ENCODE measurements around the gene TMEM231. TPM values are rescaled to one million over a fixed set of nuclear protein-coding genes. Genes with fewer than 3 reads are reported as not detected.
"Not testable (repeated sequence)": the region's sequence is repeated elsewhere in the genome, so short reads cannot be mapped to it uniquely, and the experiment has no call there.

TMEM231 gene
- total RNA-seq, 1 donor = 2.5 TPM

GRCh38 chr16:75529056-75529905 lies 26.8 kb downstream of the TMEM231 start:
- Histone ChIP-seq H3K9me3 (ENCODE audit: low read depth, low read length) (no peaks in the 10 kb centered on the region), H3K4me3 (ENCODE audit: low read length) (no peak overlapping the region), H3K4me1 (ENCODE audit: insufficient read depth, low read length) (no peaks in the 10 kb centered on the region), H3K27me3 (ENCODE audit: insufficient read depth, low read length) (no peaks in the 10 kb centered on the region)

- H3K4me1 ChIP-seq (ENCODE audit: insufficient read depth, low read length) = no peaks in the 10 kb centered on the region
- H3K27me3 ChIP-seq (ENCODE audit: insufficient read depth, low read length) = no peaks in the 10 kb centered on the region
- no peak overlapping the region for H3K4me3 ChIP-seq (ENCODE audit: low read length)
- no peaks in the 10 kb centered on the region for H3K9me3 ChIP-seq (ENCODE audit: low read depth, low read length)
These were observed 28.2 kb downstream of the TMEM231 start for GRCh38 chr16:75527825-75528299.

GRCh38 chr16:75526032-75526790 lies 29.8 kb downstream of the TMEM231 start:
- Histone ChIP-seq H3K27me3 (ENCODE audit: insufficient read depth, low read length) (no peaks in the 10 kb centered on the region), H3K4me3 (ENCODE audit: low read length) (no peak overlapping the region), H3K9me3 (ENCODE audit: low read depth, low read length) (no peaks in the 10 kb centered on the region), H3K4me1 (ENCODE audit: insufficient read depth, low read length) (no peaks in the 10 kb centered on the region)

- Histone ChIP-seq H3K27me3 (ENCODE audit: insufficient read depth, low read length) (no peaks in the 10 kb centered on the region), H3K4me1 (ENCODE audit: insufficient read depth, low read length) (peaks cover 12% of the 10 kb centered on the region), H3K4me3 (ENCODE audit: low read length) (no peak overlapping the region), H3K9me3 (ENCODE audit: low read depth, low read length) (no peaks in the 10 kb centered on the region)
These were observed 36.9 kb downstream of the TMEM231 start for GRCh38 chr16:75519175-75519574.

- H3K9me3 ChIP-seq (ENCODE audit: low read depth, low read length); H3K27me3 ChIP-seq (ENCODE audit: insufficient read depth, low read length): not testable (repeated sequence)
- Histone ChIP-seq H3K4me3 (ENCODE audit: low read length) (peak overlapping the region; percentile 86), H3K4me1 (ENCODE audit: insufficient read depth, low read length) (peaks cover 12% of the 10 kb centered on the region)
These were observed 39.7 kb downstream of the TMEM231 start for GRCh38 chr16:75516189-75516966.

- H3K9me3 ChIP-seq (ENCODE audit: low read depth, low read length) = no peaks in the 10 kb centered on the region
- no peaks in the 10 kb centered on the region for H3K27me3 ChIP-seq (ENCODE audit: insufficient read depth, low read length)
- peaks cover 12% of the 10 kb centered on the region for H3K4me1 ChIP-seq (ENCODE audit: insufficient read depth, low read length)
- no peak overlapping the region for H3K4me3 ChIP-seq (ENCODE audit: low read length)
These were observed 41.8 kb downstream of the TMEM231 start for GRCh38 chr16:75514296-75514695.

GRCh38 chr16:75506574-75506973 lies 49.5 kb downstream of the TMEM231 start:
- H3K4me1 ChIP-seq (ENCODE audit: insufficient read depth, low read length) = peaks cover 14% of the 10 kb centered on the region
- H3K27me3 ChIP-seq (ENCODE audit: insufficient read depth, low read length) = no peaks in the 10 kb centered on the region
- H3K9me3 ChIP-seq (ENCODE audit: low read depth, low read length) = no peaks in the 10 kb centered on the region
- H3K4me3 ChIP-seq (ENCODE audit: low read length) = no peak overlapping the region

GRCh38 chr16:75506107-75506506 lies 49.9 kb downstream of the TMEM231 start:
- H3K4me3 ChIP-seq (ENCODE audit: low read length) = no peak overlapping the region
- peaks cover 14% of the 10 kb centered on the region for H3K4me1 ChIP-seq (ENCODE audit: insufficient read depth, low read length)
- no peaks in the 10 kb centered on the region for H3K27me3 ChIP-seq (ENCODE audit: insufficient read depth, low read length)
- no peaks in the 10 kb centered on the region for H3K9me3 ChIP-seq (ENCODE audit: low read depth, low read length)

- no peaks in the 10 kb centered on the region for H3K9me3 ChIP-seq (ENCODE audit: low read depth, low read length)
- H3K4me3 ChIP-seq (ENCODE audit: low read length) = no peak overlapping the region
- peaks cover 14% of the 10 kb centered on the region for H3K4me1 ChIP-seq (ENCODE audit: insufficient read depth, low read length)
- no peaks in the 10 kb centered on the region for H3K27me3 ChIP-seq (ENCODE audit: insufficient read depth, low read length)
These were observed 52.3 kb downstream of the TMEM231 start for GRCh38 chr16:75503801-75504200.

- Histone ChIP-seq H3K4me3 (ENCODE audit: low read length) (no peak overlapping the region), H3K27me3 (ENCODE audit: insufficient read depth, low read length) (no peaks in the 10 kb centered on the region), H3K4me1 (ENCODE audit: insufficient read depth, low read length) (peaks cover 14% of the 10 kb centered on the region), H3K9me3 (ENCODE audit: low read depth, low read length) (no peaks in the 10 kb centered on the region)
These were observed 53.0 kb downstream of the TMEM231 start for GRCh38 chr16:75502916-75503605.

GRCh38 chr16:75501820-75502219 lies 54.2 kb downstream of the TMEM231 start:
- not testable (repeated sequence) for H3K9me3 ChIP-seq (ENCODE audit: low read depth, low read length); H3K4me3 ChIP-seq (ENCODE audit: low read length); H3K27me3 ChIP-seq (ENCODE audit: insufficient read depth, low read length)
- peaks cover 11% of the 10 kb centered on the region for H3K4me1 ChIP-seq (ENCODE audit: insufficient read depth, low read length)

- H3K4me1 ChIP-seq (ENCODE audit: insufficient read depth, low read length) = peaks cover 8% of the 10 kb centered on the region
- no peak overlapping the region for H3K4me3 ChIP-seq (ENCODE audit: low read length)
- H3K9me3 ChIP-seq (ENCODE audit: low read depth, low read length) = no peaks in the 10 kb centered on the region
- H3K27me3 ChIP-seq (ENCODE audit: insufficient read depth, low read length) = no peaks in the 10 kb centered on the region
These were observed 54.7 kb downstream of the TMEM231 start for GRCh38 chr16:75501359-75501758.

- H3K4me3 ChIP-seq (ENCODE audit: low read length); H3K4me1 ChIP-seq (ENCODE audit: insufficient read depth, low read length); H3K9me3 ChIP-seq (ENCODE audit: low read depth, low read length): not testable (repeated sequence)
- peaks cover 18% of the 10 kb centered on the region for H3K27me3 ChIP-seq (ENCODE audit: insufficient read depth, low read length)
These were observed 57.3 kb downstream of the TMEM231 start for GRCh38 chr16:75498605-75499322.

GRCh38 chr16:75497558-75497957 lies 58.5 kb downstream of the TMEM231 start:
- H3K27me3 ChIP-seq (ENCODE audit: insufficient read depth, low read length) = peaks cover 18% of the 10 kb centered on the region
- H3K9me3 ChIP-seq (ENCODE audit: low read depth, low read length) = no peaks in the 10 kb centered on the region
- H3K4me3 ChIP-seq (ENCODE audit: low read length) = no peak overlapping the region
- H3K4me1 ChIP-seq (ENCODE audit: insufficient read depth, low read length) = peaks cover 10% of the 10 kb centered on the region
